Heart left ventricle (tissue), 16 donors: ENCODE data around the gene APCDD1. TPM values are rescaled to one million over a fixed set of nuclear protein-coding genes. Genes with fewer than 3 reads are reported as not detected.
A peak's percentile ranks its signal among the peaks of the same experiment; 100 is the strongest.

ENCODE experiments used
- ATAC-seq, 4 donors: fragments of 200-7000 bp; cut with Tn5 transposase; one replicate each; pipeline ENCODE4 v1.9.1; 2020 to 2022; ENCODE audit warnings: moderate library complexity in 4 of 4, mild to moderate bottlenecking in 3 of 4, moderate number of reproducible peaks in 1 of 4
- DNase-seq, 5 donors: peaks; one replicate each; pipeline ENCODE4 v3.0.0-alpha.2; 2020
- H3K27ac ChIP-seq, 12 donors: fragments of 200-600 bp; sonication (generic) in 4 of 12; one replicate each; pipeline versions ENCODE4 v1.5.0 to v1.8.0; 2016 to 2022; ENCODE audit warnings: mild to moderate bottlenecking in 2 of 12
- H3K27me3 ChIP-seq, 9 donors: fragments of 200-600 bp; sonication (generic) in 2 of 9; one replicate each; pipeline versions ENCODE4 v1.5.1 to v1.8.0; 2016 to 2022; ENCODE audit warnings: mild to moderate bottlenecking in 3 of 9
- H3K36me3 ChIP-seq, 9 donors: fragments of 200-600 bp; sonication (generic) in 2 of 9; one replicate each; pipeline versions ENCODE4 v1.5.0 to v1.8.0; 2018 to 2022; ENCODE audit warnings: mild to moderate bottlenecking in 2 of 9
- H3K4me1 ChIP-seq, 12 donors: fragments of 200-600 bp; sonication (generic) in 4 of 12; one replicate each; pipeline versions ENCODE4 v1.5.0 to v1.8.0; 2016 to 2022; ENCODE audit warnings: mild to moderate bottlenecking in 3 of 12
- H3K4me3 ChIP-seq, 12 donors: fragments of 200-600 bp; sonication (generic) in 4 of 12; one replicate each; pipeline versions ENCODE4 v1.5.0 to v1.8.0; 2017 to 2022; ENCODE audit warnings: mild to moderate bottlenecking in 9 of 12, moderate library complexity in 4 of 12
- H3K9me3 ChIP-seq, 12 donors: fragments of 200-600 bp; sonication (generic) in 4 of 12; one replicate each; pipeline versions ENCODE4 v1.5.0 to v1.8.0; 2016 to 2022; ENCODE audit warnings: mild to moderate bottlenecking in 1 of 12
- CTCF ChIP-seq, 12 donors: fragments of 200-600 bp; sonication (generic) in 4 of 12; IDR thresholded peaks; one replicate each; pipeline versions ENCODE4 v1.5.0 to v1.8.0; 2018 to 2022; ENCODE audit warnings: antibody characterized with exemption in 12 of 12, mild to moderate bottlenecking in 5 of 12
- POLR2A ChIP-seq, 2 donors: fragments of 450-650 bp; IDR thresholded peaks; one replicate each; pipeline ENCODE4 v1.6.1; 2017; ENCODE audit warnings: antibody characterized with exemption in 2 of 2, mild to moderate bottlenecking in 2 of 2, moderate library complexity in 2 of 2
- WGBS, 4 donors: extraction: QIAGEN DNeasy Blood & Tissue Kit in 2 of 4; methylation state at CpG; one replicate each; pipeline versions ENCODE4 v1.1.5 to v1.1.7; 2013 to 2018; 5-methylcytosine and 5-hydroxymethylcytosine counted together
- intact Hi-C, 10 donors: fragments of 100-400 bp; cut with DNase I; formaldehyde crosslinking; loops; one replicate each; pipeline versions ENCODE4 v1.11.1 to v1.14.2; 2022
- polyA plus RNA-seq, 2 donors: library from polyadenylated mRNA; stranded (reverse); fragments of 200-250 nt; gene quantifications; one replicate each; pipeline ENCODE4 v1.2.3, GENCODE V29; 2013
- total RNA-seq, 9 donors: library from RNA; depleted of rRNA in 2 of 9; stranded (reverse); fragments of >200 nt in 2 of 9; fragmentation: NEBNext Ultra II Directional in 3 of 9; extraction: Animal tissue kit (Norgen Biotek cat#: 25700) in 3 of 9; gene quantifications; one replicate each; pipeline versions ENCODE4 v1.1.0 to v1.2.4, GENCODE V29; 2016 to 2023
- donor health status: ischemic (EF 13 %, LVEDD 7.1; RV severe dilation, severe dysfunction).
- donor health status: healthy with polysubstance abuse.
- donor health status: DM: no; HTN: yes; CAD: no.
- donor health status: DM: no; HTN: no; CAD: no.
- donor health status: ischemic (EF 25% LVEDD 6.9; RV normal size, moderate dysfunction).
- donor health status: ischemic (EF 25% LVEDD 5.7; RV mildly dilated, moderate dysfunction).
- donor health status: healthy.
- donor health status: DM: yes; HTN: yes; CAD: no.
- donor health status: ischemic (EF 35%, LVEDD 5.7; RV mildly dilated, moderate dysfunction).
- donor health status: nonischemic (EF 11% LVEDD 7.7; RV severe dilation, severe dysfunction).
- donor health status: DM: yes; HTN: yes; CAD: no.
- donor health status: PGD.
- donor health status: ischemic (EF 29% LVEDD 5.4; RV normal size, mild dysfunction).
- donor health status: nonischemic (EF 23%, LVEDD 6.1; RV moderate dilation, normal function).

APCDD1 gene
- total and polyA plus RNA-seq, 11 donors, result 7.5 to 65.4 (median 15.7) TPM

- intact Hi-C loops, result no loop called here
- H3K36me3 ChIP-seq, result peaks cover 0 to 22% (median 6%) of the 10 kb centered on the region in 9 donors
- no peaks in the 10 kb centered on the region for H3K27me3 ChIP-seq
- H3K27ac ChIP-seq, result peak overlapping the region in 2 of 12 donors; percentile 0 to 32
- no peaks in the 10 kb centered on the region for H3K9me3 ChIP-seq
- DNase-seq (peak in 4 of 5 donors; percentile 48 to 71 (median 54)), ATAC-seq (peak; percentile 35 to 73 (median 60))
- WGBS, 4 donors, result 83 to 93% (median 88%) methylated on average over 19 to 20 of the region's 20 CpGs
- H3K4me3 ChIP-seq, result no peak overlapping the region
- peaks cover 0 to 26% (median 2%) of the 10 kb centered on the region in 12 donors for H3K4me1 ChIP-seq
- TF ChIP-seq POLR2A (IDR thresholded peaks at IDR 0.05) (no peak), CTCF (IDR thresholded peaks at IDR 0.05) (no peak)
These were observed 28.8 kb downstream of the APCDD1 start for GRCh38 chr18:10482985-10483949.

- TF ChIP-seq POLR2A (IDR thresholded peaks at IDR 0.05), result no peak
- H3K27me3 ChIP-seq, result no peaks in the 10 kb centered on the region
- ATAC-seq (no peak), DNase-seq (no peak)
- H3K4me3 ChIP-seq, result no peak overlapping the region
- H3K9me3 ChIP-seq, result no peaks in the 10 kb centered on the region
- 94 to 97% (median 96%) methylated on average over 20 of the region's 20 CpGs for WGBS, 4 donors
- intact Hi-C loops, result loop anchor here in 1 of 10 donors (5.0 kb wide), 1 partner anchor 38 kb away; no protein-coding TSS in a partner anchor
- peaks cover 0 to 28% (median 6%) of the 10 kb centered on the region in 9 donors for H3K36me3 ChIP-seq
- peaks cover 0 to 16% (median 0%) of the 10 kb centered on the region in 12 donors for H3K4me1 ChIP-seq
- H3K27ac ChIP-seq, result no peak overlapping the region
These were observed 31.0 kb downstream of the APCDD1 start for GRCh38 chr18:10485475-10485874.

GRCh38 chr18:10486362-10486761 is 31.9 kb downstream of the APCDD1 start:
- Histone ChIP-seq H3K27me3 (no peaks in the 10 kb centered on the region), H3K9me3 (no peaks in the 10 kb centered on the region), H3K36me3 (peaks cover 0 to 28% (median 6%) of the 10 kb centered on the region in 9 donors), H3K4me1 (peaks cover 0 to 16% (median 0%) of the 10 kb centered on the region in 12 donors), H3K27ac (no peak overlapping the region), H3K4me3 (no peak overlapping the region)
- intact Hi-C loops, result loop anchor here in 1 of 10 donors (5.0 kb wide), 1 partner anchor 39 kb away; no protein-coding TSS in a partner anchor
- ATAC-seq (no peak), DNase-seq (no peak)
- 52 to 66% (median 55%) methylated on average over 3 of the region's 3 CpGs for WGBS, 4 donors
- TF ChIP-seq CTCF (IDR thresholded peaks at IDR 0.05) (no peak), POLR2A (IDR thresholded peaks at IDR 0.05) (no peak)

GRCh38 chr18:10487154-10487553 is 32.7 kb downstream of the APCDD1 start:
- WGBS, 4 donors, result 79 to 91% (median 89%) methylated on average over 5 to 6 of the region's 6 CpGs
- TF ChIP-seq CTCF (IDR thresholded peaks at IDR 0.05), result no peak
- no peak for TF ChIP-seq POLR2A (IDR thresholded peaks at IDR 0.05)
- no peak for DNase-seq
- Histone ChIP-seq H3K9me3 (no peaks in the 10 kb centered on the region), H3K4me3 (no peak overlapping the region), H3K27me3 (no peaks in the 10 kb centered on the region), H3K36me3 (peaks cover 0 to 28% (median 6%) of the 10 kb centered on the region in 9 donors), H3K27ac (no peak overlapping the region), H3K4me1 (peaks cover 0 to 16% (median 0%) of the 10 kb centered on the region in 12 donors)
- ATAC-seq, result no peak
- intact Hi-C loops, result loop anchor here in 1 of 10 donors (5.0 kb wide), 1 partner anchor 40 kb away; no protein-coding TSS in a partner anchor
